ACC112 (cell line): ENCODE data around the gene LASP1.

Experiments used
- H2AFZ ChIP-seq: fragments of 200-600 bp; sonication (generic); one replicate; pipeline ENCODE4 v1.6.0; 2017; ENCODE audit warnings: antibody characterized with exemption, low read length; ENCODE audit not compliant: unreplicated experiment
- H3K27ac ChIP-seq: fragments of 200-600 bp; sonication (generic); 2 replicates; pipeline ENCODE4 v1.5.1; 2014; ENCODE audit warnings: low read depth, mild to moderate bottlenecking, antibody characterized with exemption, low read length, moderate library complexity
- H3K27me3 ChIP-seq: fragments of 200-600 bp; sonication (generic); 2 replicates; pipeline ENCODE4 v1.6.1; 2014; ENCODE audit warnings: mild to moderate bottlenecking, antibody characterized with exemption, low read length, moderate library complexity, mixed read lengths; ENCODE audit not compliant: insufficient read depth
- H3K36me3 ChIP-seq: fragments of 200-600 bp; sonication (generic); 2 replicates; pipeline ENCODE4 v1.6.1; 2016; ENCODE audit warnings: mild to moderate bottlenecking, antibody characterized with exemption, low read length, moderate library complexity, mixed read lengths; ENCODE audit not compliant: insufficient read depth
- H3K4me1 ChIP-seq: fragments of 200-600 bp; sonication (generic); one replicate; pipeline ENCODE4 v1.6.1; 2016; ENCODE audit warnings: low read length, mixed read lengths; ENCODE audit not compliant: insufficient read depth, unreplicated experiment, control insufficient read depth
- H3K4me3 ChIP-seq: fragments of 200-600 bp; sonication (generic); 2 replicates; pipeline ENCODE4 v1.5.1; 2014; ENCODE audit warnings: mild to moderate bottlenecking, low read depth, low read length
- H3K79me2 ChIP-seq: fragments of 200-600 bp; sonication (generic); one replicate; pipeline ENCODE4 v1.6.0; 2016; ENCODE audit warnings: low read length; ENCODE audit not compliant: control insufficient read depth, unreplicated experiment, insufficient read depth

Gene LASP1

DNA sequence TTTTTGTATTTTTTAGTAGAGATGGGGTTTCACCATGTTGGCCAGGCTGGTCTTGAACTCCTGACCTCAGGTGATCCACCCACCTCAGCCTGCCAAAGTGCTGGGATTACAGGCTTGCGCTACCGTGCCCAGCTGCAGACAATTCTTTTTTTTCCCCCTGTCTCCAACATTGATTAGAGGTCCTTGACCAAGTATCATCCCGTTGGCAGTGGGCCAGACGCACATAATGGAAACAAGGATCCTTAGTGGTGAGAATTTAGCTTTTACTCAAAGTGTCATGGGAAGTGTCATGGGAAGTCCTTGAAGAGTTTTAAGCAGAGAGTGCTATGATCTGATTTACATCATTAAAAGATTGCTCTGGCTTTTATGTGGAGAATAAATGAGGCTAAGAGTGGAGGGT is 99.4 kb downstream of the LASP1 start:
- Histone ChIP-seq H2AFZ (no peak overlapping the region), H3K4me3 (no peak overlapping the region), H3K36me3 (no peaks in the 10 kb centered on the region), H3K27me3 (no peaks in the 10 kb centered on the region), H3K4me1 (no peaks in the 10 kb centered on the region), H3K27ac (no peak overlapping the region), H3K79me2 (no peaks in the 10 kb centered on the region)

DNA sequence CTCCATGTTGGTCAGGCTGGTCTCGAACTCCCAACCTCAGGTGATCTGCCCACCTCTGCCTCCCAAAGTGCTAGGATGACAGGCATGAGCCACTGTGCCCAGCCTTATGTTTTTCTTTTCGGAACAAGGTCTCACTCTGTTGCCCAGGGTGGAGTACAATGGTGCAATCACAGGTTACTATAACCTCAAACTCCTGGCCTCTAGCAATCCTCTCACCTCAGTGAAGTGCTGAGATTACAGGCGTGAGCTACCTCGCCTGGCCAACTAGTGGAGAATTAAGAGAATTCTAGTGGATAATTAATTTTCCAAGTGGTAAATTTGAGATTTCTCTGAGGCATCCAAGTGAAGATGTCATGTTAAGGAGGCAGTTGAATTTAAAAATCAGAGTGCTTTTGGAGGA is 100.3 kb downstream of the LASP1 start:
- Histone ChIP-seq H3K4me3 (no peak overlapping the region), H2AFZ (no peak overlapping the region), H3K79me2 (no peaks in the 10 kb centered on the region), H3K4me1 (no peaks in the 10 kb centered on the region), H3K36me3 (no peaks in the 10 kb centered on the region), H3K27me3 (no peaks in the 10 kb centered on the region), H3K27ac (no peak overlapping the region)

DNA sequence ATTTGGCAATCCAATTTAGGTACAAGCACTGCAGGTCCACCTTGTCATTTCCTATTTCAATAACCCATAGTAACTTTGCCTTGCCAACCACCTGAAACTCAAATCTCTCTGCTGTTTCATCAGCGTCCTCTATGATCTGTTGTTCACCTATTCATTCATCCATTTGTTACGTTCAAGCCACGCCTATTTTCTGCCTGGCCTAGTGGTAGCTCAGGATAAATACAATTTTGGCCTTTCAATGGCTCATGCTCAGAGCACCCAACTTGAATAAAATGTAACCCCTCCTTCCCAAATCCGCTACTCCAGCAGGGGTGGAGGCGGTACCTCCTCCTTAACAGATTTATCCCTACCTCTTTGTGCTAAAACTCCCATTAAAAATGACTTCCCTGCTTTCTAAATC is 100.9 kb downstream of the LASP1 start:
- Histone ChIP-seq H3K27ac (no peak overlapping the region), H3K4me3 (no peak overlapping the region), H3K36me3 (no peaks in the 10 kb centered on the region), H3K27me3 (no peaks in the 10 kb centered on the region), H2AFZ (no peak overlapping the region), H3K79me2 (no peaks in the 10 kb centered on the region), H3K4me1 (no peaks in the 10 kb centered on the region)
